ENCODE results near the gene PBX1. TPM values are rescaled to one million over a fixed set of nuclear protein-coding genes. Genes with fewer than 3 reads are reported as not detected.
A peak's percentile ranks its signal among the peaks of the same experiment; 100 is the strongest.

The PBX1 gene
- total RNA-seq, 1 experiment from 2014 or later, result 9.8 TPM

DNA sequence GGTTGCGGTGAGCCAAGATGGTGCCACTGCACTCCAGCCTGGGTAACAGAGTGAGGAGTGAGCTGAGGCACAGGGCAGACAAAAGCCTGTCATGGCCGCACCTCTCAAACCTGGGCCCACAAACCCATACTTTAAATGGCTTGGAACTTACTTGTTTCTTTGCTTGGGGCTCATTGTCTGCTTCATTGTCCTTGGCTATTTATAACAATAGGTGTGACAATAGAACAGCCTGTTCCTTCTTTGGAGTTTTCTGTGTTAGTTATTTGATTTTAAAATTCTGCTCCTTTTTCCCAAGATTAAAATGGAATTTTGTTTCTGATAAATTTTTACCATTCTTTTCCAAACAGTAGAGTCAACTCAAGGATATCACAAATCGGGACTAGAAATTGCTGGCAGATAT lies 94.7 kb downstream of the PBX1 start:
- H3K27me3 ChIP-seq (ENCODE audit: low read length), result no peaks in the 10 kb centered on the region
- no peak overlapping the region for H3K4me3 ChIP-seq (ENCODE audit: low read length)
- no peak for ATAC-seq
- no peaks in the 10 kb centered on the region for H3K9me2 ChIP-seq (replicated peaks; ENCODE audit: low read length)
- H3K9ac ChIP-seq (ENCODE audit: low read length), result no peak overlapping the region
- H3K79me2 ChIP-seq (ENCODE audit: low read length), result no peaks in the 10 kb centered on the region
- H3K36me3 ChIP-seq (ENCODE audit: low read depth, low read length), result no peaks in the 10 kb centered on the region
- ChIA-PET CTCF (interaction anchor here (0.6 kb wide), 1 partner anchor 29 kb away, joined by 3 read pairs; no protein-coding TSS in a partner anchor), POLR2A (ENCODE audit: unreplicated experiment) (no interaction called here)
- BruUV-seq (replicated peaks), result no TSS peak
- no peak overlapping the region for H2AFZ ChIP-seq (ENCODE audit: low read length)
- TF ChIP-seq EZH2 (IDR thresholded peaks at IDR 0.05; ENCODE audit: low read length, unreplicated experiment) (no peak), EZH2phosphoT487 (IDR thresholded peaks at IDR 0.05; ENCODE audit: borderline replicate concordance, low read length) (no peak)
- TF ChIP-seq, protein P1, sequence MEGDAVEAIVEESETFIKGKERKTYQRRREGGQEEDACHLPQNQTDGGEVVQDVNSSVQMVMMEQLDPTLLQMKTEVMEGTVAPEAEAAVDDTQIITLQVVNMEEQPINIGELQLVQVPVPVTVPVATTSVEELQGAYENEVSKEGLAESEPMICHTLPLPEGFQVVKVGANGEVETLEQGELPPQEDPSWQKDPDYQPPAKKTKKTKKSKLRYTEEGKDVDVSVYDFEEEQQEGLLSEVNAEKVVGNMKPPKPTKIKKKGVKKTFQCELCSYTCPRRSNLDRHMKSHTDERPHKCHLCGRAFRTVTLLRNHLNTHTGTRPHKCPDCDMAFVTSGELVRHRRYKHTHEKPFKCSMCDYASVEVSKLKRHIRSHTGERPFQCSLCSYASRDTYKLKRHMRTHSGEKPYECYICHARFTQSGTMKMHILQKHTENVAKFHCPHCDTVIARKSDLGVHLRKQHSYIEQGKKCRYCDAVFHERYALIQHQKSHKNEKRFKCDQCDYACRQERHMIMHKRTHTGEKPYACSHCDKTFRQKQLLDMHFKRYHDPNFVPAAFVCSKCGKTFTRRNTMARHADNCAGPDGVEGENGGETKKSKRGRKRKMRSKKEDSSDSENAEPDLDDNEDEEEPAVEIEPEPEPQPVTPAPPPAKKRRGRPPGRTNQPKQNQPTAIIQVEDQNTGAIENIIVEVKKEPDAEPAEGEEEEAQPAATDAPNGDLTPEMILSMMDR (conservative IDR thresholded peaks at IDR 0.05; ENCODE audit: low read depth, low read length), result no peak
- intact Hi-C loops (cut with micrococcal nuclease), result no loop called here
- H3F3A ChIP-seq (ENCODE audit: low read length, unreplicated experiment), result peaks cover 3% of the 10 kb centered on the region
- peaks cover 14% of the 10 kb centered on the region for H3K4me1 ChIP-seq (ENCODE audit: insufficient read depth, low read length)
- H3K4me2 ChIP-seq (ENCODE audit: low read length), result no peak overlapping the region
- H4K20me1 ChIP-seq (ENCODE audit: low read length), result no peaks in the 10 kb centered on the region
- no peak for DNase-seq
- H3K27ac ChIP-seq (ENCODE audit: low read length), result no peak overlapping the region
- no peaks in the 10 kb centered on the region for H3K9me3 ChIP-seq (ENCODE audit: low read length)

- Histone ChIP-seq H3K4me2 (ENCODE audit: low read length) (no peak overlapping the region), H3K4me3 (ENCODE audit: low read length) (no peak overlapping the region), H2AFZ (ENCODE audit: low read length) (no peak overlapping the region), H4K20me1 (ENCODE audit: low read length) (no peaks in the 10 kb centered on the region), H3K9ac (ENCODE audit: low read length) (no peak overlapping the region), H3K4me1 (ENCODE audit: insufficient read depth, low read length) (peaks cover 14% of the 10 kb centered on the region), H3K9me3 (ENCODE audit: low read length) (no peaks in the 10 kb centered on the region), H3K9me2 (replicated peaks; ENCODE audit: low read length) (no peaks in the 10 kb centered on the region), H3K27ac (ENCODE audit: low read length) (no peak overlapping the region), H3K27me3 (ENCODE audit: low read length) (no peaks in the 10 kb centered on the region), H3K79me2 (ENCODE audit: low read length) (no peaks in the 10 kb centered on the region), H3F3A (ENCODE audit: low read length, unreplicated experiment) (peaks cover 3% of the 10 kb centered on the region), H3K36me3 (ENCODE audit: low read depth, low read length) (no peaks in the 10 kb centered on the region)
- DNase-seq, result no peak
- ChIA-PET POLR2A (ENCODE audit: unreplicated experiment) (no interaction called here), CTCF (no interaction called here)
- intact Hi-C loops (cut with micrococcal nuclease), result no loop called here
- no TSS peak for BruUV-seq (replicated peaks)
- ATAC-seq, result no peak
- TF ChIP-seq EZH2 (IDR thresholded peaks at IDR 0.05; ENCODE audit: low read length, unreplicated experiment) (no peak), EZH2phosphoT487 (IDR thresholded peaks at IDR 0.05; ENCODE audit: borderline replicate concordance, low read length) (no peak)
- TF ChIP-seq, protein P1 (conservative IDR thresholded peaks at IDR 0.05; ENCODE audit: low read depth, low read length), result no peak
Observed at GRCh38 chr1:164654200-164654599, 95.2 kb downstream of the PBX1 start.

- Histone ChIP-seq H3K27me3 (ENCODE audit: low read length) (no peaks in the 10 kb centered on the region), H3K9me2 (replicated peaks; ENCODE audit: low read length) (no peaks in the 10 kb centered on the region), H4K20me1 (ENCODE audit: low read length) (no peaks in the 10 kb centered on the region), H3K9me3 (ENCODE audit: low read length) (no peaks in the 10 kb centered on the region), H3K4me2 (ENCODE audit: low read length) (peak overlapping the region; percentile 64; the same call in 1 of the 2 replicates), H3K36me3 (ENCODE audit: low read depth, low read length) (no peaks in the 10 kb centered on the region), H3K79me2 (ENCODE audit: low read length) (no peaks in the 10 kb centered on the region), H2AFZ (ENCODE audit: low read length) (no peak overlapping the region), H3K9ac (ENCODE audit: low read length) (no peak overlapping the region), H3K27ac (ENCODE audit: low read length) (no peak overlapping the region), H3K4me1 (ENCODE audit: insufficient read depth, low read length) (peaks cover 32% of the 10 kb centered on the region), H3F3A (ENCODE audit: low read length, unreplicated experiment) (peaks cover 3% of the 10 kb centered on the region), H3K4me3 (ENCODE audit: low read length) (no peak overlapping the region)
- ATAC-seq, result no peak
- CTCF ChIA-PET, result no interaction called here
- POLR2A ChIA-PET (ENCODE audit: unreplicated experiment), result no interaction called here
- intact Hi-C loops (cut with micrococcal nuclease), result loop anchor here (5.0 kb wide), 1 partner anchor 47 kb away; no protein-coding TSS in a partner anchor
- BruUV-seq (replicated peaks), result no TSS peak
- TF ChIP-seq EZH2 (IDR thresholded peaks at IDR 0.05; ENCODE audit: low read length, unreplicated experiment) (no peak), EZH2phosphoT487 (IDR thresholded peaks at IDR 0.05; ENCODE audit: borderline replicate concordance, low read length) (no peak)
- TF ChIP-seq, protein P1 (conservative IDR thresholded peaks at IDR 0.05; ENCODE audit: low read depth, low read length), result no peak
- DNase-seq, result no peak
Observed at GRCh38 chr1:164658864-164659263, 99.9 kb downstream of the PBX1 start.
